ENCODE measurements around the gene LAIR2. TPM values are rescaled to one million over a fixed set of nuclear protein-coding genes. Genes with fewer than 3 reads are reported as not detected.

LAIR2 gene
- total RNA-seq, 1 donor from 2014 or later: 77.7 TPM

Other genes starting within 250 kb of the LAIR2 start
- 0.05 TPM in 1 of 2 replicates, not detected in the other for gene LILRB5, start 245.6 kb upstream of the LAIR2 start, total RNA-seq
- not detected in 2 replicates for gene LILRB2, start 221.7 kb upstream of the LAIR2 start, total RNA-seq
- gene LILRA5, start 189.7 kb upstream of the LAIR2 start, total RNA-seq: not detected in 2 replicates
- not detected in 2 replicates for gene LILRA4, start 163.7 kb upstream of the LAIR2 start, total RNA-seq
- gene LAIR1, start 137.9 kb upstream of the LAIR2 start, total RNA-seq: 8.8 and 10.8 TPM in 2 replicates
- 0.50 TPM in 1 of 2 replicates, not detected in the other for gene TTYH1, start 87.4 kb upstream of the LAIR2 start, total RNA-seq
- 203 and 209 TPM in 2 replicates for gene LENG8, start 53.6 kb upstream of the LAIR2 start, total RNA-seq
- 7.5 and 8.1 TPM in 2 replicates for gene LENG9, start 39.1 kb upstream of the LAIR2 start, total RNA-seq
- gene CDC42EP5, start 29.5 kb upstream of the LAIR2 start, total RNA-seq: 1.0 TPM in 1 of 2 replicates, not detected in the other
- not detected in 2 replicates for gene LILRA2, start 71.0 kb downstream of the LAIR2 start, total RNA-seq
- not detected in 2 replicates for gene LILRA1, start 90.8 kb downstream of the LAIR2 start, total RNA-seq
- not detected in 2 replicates for gene LILRB1, start 127.7 kb downstream of the LAIR2 start, total RNA-seq
- gene LILRB4, start 160.2 kb downstream of the LAIR2 start, total RNA-seq: 0.32 and 0.46 TPM in 2 replicates
- gene KIR3DL3, start 221.6 kb downstream of the LAIR2 start, total RNA-seq: not detected in 2 replicates
- gene KIR2DL3, start 235.7 kb downstream of the LAIR2 start, total RNA-seq: not detected in 2 replicates